ENCODE results near the gene NTM. TPM values are rescaled to one million over a fixed set of nuclear protein-coding genes. Genes with fewer than 3 reads are reported as not detected.

NTM gene
- total and polyA plus RNA-seq, 2 donors (not counting 3 experiments of a cell fraction or from before 2014, with no cell fraction given): 1.00 to 1.1 TPM

DNA sequence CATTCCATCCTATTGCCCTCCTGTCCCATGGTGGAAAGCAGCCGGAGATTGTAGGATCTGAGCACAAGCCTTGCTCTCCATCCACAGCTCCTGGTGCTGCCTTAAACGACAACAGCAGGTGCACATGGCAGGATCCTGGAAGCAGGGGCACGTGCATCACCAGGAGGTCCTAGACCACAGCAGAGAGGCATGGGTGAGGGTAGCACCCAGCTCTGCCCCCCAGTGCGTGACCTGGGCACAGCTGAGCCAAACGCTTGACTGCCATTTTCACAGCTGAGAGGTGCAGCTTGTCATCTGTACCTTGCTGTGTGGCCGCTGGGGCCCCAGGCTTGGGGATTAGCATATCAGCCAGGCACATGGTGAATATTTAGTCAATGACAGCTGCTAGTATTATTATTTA is 92.7 kb downstream of the NTM start:
- Histone ChIP-seq H3K79me2 (ENCODE audit: control insufficient read depth, insufficient read depth, low read length) (no peaks in the 10 kb centered on the region), H3K4me1 (ENCODE audit: control insufficient read depth, extremely low read depth, insufficient read depth, low read length) (no peaks in the 10 kb centered on the region), H3K27me3 (ENCODE audit: control insufficient read depth in 2 of 2, insufficient read depth in 2 of 2, low read length in 2 of 2) (no peaks in the 10 kb centered on the region), H3K27ac (ENCODE audit: insufficient read depth, low read depth, low read length) (no peak overlapping the region), H3K4me3 (replicated peaks in 1 of 3; ENCODE audit: insufficient read depth in 1 of 3, low read depth in 1 of 3, low read length in 3 of 3) (no peak overlapping the region), H3K36me3 (ENCODE audit: control insufficient read depth in 2 of 2, extremely low read depth in 1 of 2, insufficient read depth in 2 of 2, low read length in 2 of 2) (no peaks in the 10 kb centered on the region), H3K9ac (replicated peaks; ENCODE audit: extremely low read depth, insufficient read depth, low read length) (no peak overlapping the region), H2AFZ (ENCODE audit: low read depth, low read length) (no peak overlapping the region), H3K9me1 (replicated peaks; ENCODE audit: control insufficient read depth, extremely low read depth, insufficient read depth, low read length) (no peaks in the 10 kb centered on the region), H3K9me3 (replicated peaks; ENCODE audit: control insufficient read depth, insufficient read depth, low read length) (no peaks in the 10 kb centered on the region), H4K20me1 (replicated peaks; ENCODE audit: control insufficient read depth, extremely low read depth, insufficient read depth, low read length) (no peaks in the 10 kb centered on the region), H3K4me2 (ENCODE audit: insufficient read depth, low read length) (no peak overlapping the region)
- no peak for DNase-seq (ENCODE audit: low read depth, low spot score)
- BruUV-seq (replicated peaks): no TSS peak
- FAIRE-seq: no peak
- dilution Hi-C loops (cut with MboI; ENCODE audit: extremely low pct_ligation_motif_present, low sequenced_read_pairs): no loop called here
- intact Hi-C loops (cut with micrococcal nuclease): no loop called here
- ChIA-PET CTCF (no interaction called here), POLR2A (no interaction called here)
- TF ChIP-seq POLR2A (IDR thresholded peaks at IDR 0.05; ENCODE audit: low read depth, low read length): no peak
- TF ChIP-seq, protein P1, sequence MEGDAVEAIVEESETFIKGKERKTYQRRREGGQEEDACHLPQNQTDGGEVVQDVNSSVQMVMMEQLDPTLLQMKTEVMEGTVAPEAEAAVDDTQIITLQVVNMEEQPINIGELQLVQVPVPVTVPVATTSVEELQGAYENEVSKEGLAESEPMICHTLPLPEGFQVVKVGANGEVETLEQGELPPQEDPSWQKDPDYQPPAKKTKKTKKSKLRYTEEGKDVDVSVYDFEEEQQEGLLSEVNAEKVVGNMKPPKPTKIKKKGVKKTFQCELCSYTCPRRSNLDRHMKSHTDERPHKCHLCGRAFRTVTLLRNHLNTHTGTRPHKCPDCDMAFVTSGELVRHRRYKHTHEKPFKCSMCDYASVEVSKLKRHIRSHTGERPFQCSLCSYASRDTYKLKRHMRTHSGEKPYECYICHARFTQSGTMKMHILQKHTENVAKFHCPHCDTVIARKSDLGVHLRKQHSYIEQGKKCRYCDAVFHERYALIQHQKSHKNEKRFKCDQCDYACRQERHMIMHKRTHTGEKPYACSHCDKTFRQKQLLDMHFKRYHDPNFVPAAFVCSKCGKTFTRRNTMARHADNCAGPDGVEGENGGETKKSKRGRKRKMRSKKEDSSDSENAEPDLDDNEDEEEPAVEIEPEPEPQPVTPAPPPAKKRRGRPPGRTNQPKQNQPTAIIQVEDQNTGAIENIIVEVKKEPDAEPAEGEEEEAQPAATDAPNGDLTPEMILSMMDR (IDR thresholded peaks at IDR 0.05; ENCODE audit: extremely low read depth in 1 of 2, insufficient read depth in 1 of 2, low read depth in 1 of 2, low read length in 2 of 2): no peak
- no peak for TF ChIP-seq GATA2 (IDR thresholded peaks at IDR 0.05; ENCODE audit: insufficient read depth, insufficient read length, low read depth, low read length)
- TF ChIP-seq EZH2 (IDR thresholded peaks at IDR 0.05; ENCODE audit: borderline replicate concordance, low read depth, low read length, severe bottlenecking): no peak
- TF ChIP-seq MYC (IDR thresholded peaks at IDR 0.05; ENCODE audit: low read depth, low read length): no peak
- TF ChIP-seq FOS (IDR thresholded peaks at IDR 0.05; ENCODE audit: borderline replicate concordance, insufficient read depth, low read length): no peak
- TF ChIP-seq POLR2AphosphoS5 (IDR thresholded peaks at IDR 0.05; ENCODE audit: insufficient read depth, low read depth, low read length): no peak
- no peak for TF ChIP-seq JUN (IDR thresholded peaks at IDR 0.05; ENCODE audit: borderline replicate concordance, insufficient read depth, insufficient read length, low read depth)
- TF ChIP-seq, protein P2, sequence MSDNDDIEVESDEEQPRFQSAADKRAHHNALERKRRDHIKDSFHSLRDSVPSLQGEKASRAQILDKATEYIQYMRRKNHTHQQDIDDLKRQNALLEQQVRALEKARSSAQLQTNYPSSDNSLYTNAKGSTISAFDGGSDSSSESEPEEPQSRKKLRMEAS (IDR thresholded peaks at IDR 0.05; ENCODE audit: insufficient read depth, insufficient read length): no peak

Data from endothelial cell of umbilical vein (primary cell).